PC-3 (cell line): ENCODE data around the gene UGT1A8.

Experiments used
- CTCF ChIP-seq: fragments of 300-600 bp; sonication (generic); conservative IDR thresholded peaks from 2 replicates; pipeline ENCODE4 v1.5.1; 2017; ENCODE audit warnings: antibody characterized with exemption, low read depth, mild to moderate bottlenecking, low read length
- EZH2phosphoT487 ChIP-seq: fragments of 300-600 bp; sonication (generic); IDR thresholded peaks from 2 replicates; pipeline ENCODE4 v1.6.1; 2018; ENCODE audit warnings: mild to moderate bottlenecking, antibody characterized with exemption, low read length, borderline replicate concordance

- TF ChIP-seq CTCF (no peak), EZH2phosphoT487 (no peak)
Observed at GRCh38 chr2:233718552-233718951, 101.1 kb downstream of the UGT1A8 start, which contains the start of gene UGT1A4.
